ENCODE results near the gene MAEL.

- TF ChIP-seq CTCF (IDR thresholded peaks at IDR 0.05): no peak
- TF ChIP-seq POLR2A (IDR thresholded peaks at IDR 0.05): no peak
- no peak for TF ChIP-seq POLR2AphosphoS5 (IDR thresholded peaks at IDR 0.05)
These were observed 8.3 kb upstream of the MAEL start for GRCh38 chr1:166980818-166981217.

All from prostate gland (tissue), 2 donors.